DND-41 (cell line): ENCODE results near the gene SMAD6.

ENCODE experiments used
- ATAC-seq: fragments of 200-7000 bp; cut with Tn5 transposase; 3 replicates; pipeline ENCODE4 v1.9.1; 2021; ENCODE audit warnings: low read depth; ENCODE audit not compliant: insufficient read depth
- DNase-seq: peaks from one replicate; pipeline ENCODE4 v3.0.0-alpha.2; 2020
- H2AFZ ChIP-seq: 2 replicates; pipeline ENCODE4 v1.6.0; 2012; ENCODE audit warnings: low read depth, low read length
- H3K27ac ChIP-seq: 2 replicates; pipeline ENCODE4 v1.5.1; 2012; ENCODE audit warnings: low read length, inconsistent platforms
- H3K27me3 ChIP-seq: fragments of 200-600 bp; sonication (generic); 2 replicates; pipeline ENCODE4 v1.6.0; 2012; ENCODE audit warnings: low read length, mild to moderate bottlenecking, inconsistent platforms; ENCODE audit not compliant: insufficient read depth, poor library complexity
- H3K36me3 ChIP-seq: 2 replicates; pipeline ENCODE4 v1.5.1; 2012; ENCODE audit warnings: low read length, inconsistent platforms; ENCODE audit not compliant: insufficient read depth
- H3K4me1 ChIP-seq: 2 replicates; pipeline ENCODE4 v1.5.1; 2012; ENCODE audit warnings: mild to moderate bottlenecking, low read length; ENCODE audit not compliant: insufficient read depth
- H3K4me2 ChIP-seq: 2 replicates; pipeline ENCODE4 v1.6.0; 2012; ENCODE audit warnings: mild to moderate bottlenecking, moderate library complexity, low read length, inconsistent platforms; ENCODE audit not compliant: insufficient read depth
- H3K4me3 ChIP-seq, 2 experiments: fragments of 200-600 bp in 1 of 2; shearing (Covaris generic) in 1 of 2; 2 replicates each; pipeline ENCODE4 v1.5.1; 2012 to 2016; ENCODE audit warnings: inconsistent platforms in 2 of 2, low read length in 2 of 2, mild to moderate bottlenecking in 2 of 2, low read depth in 1 of 2, moderate library complexity in 1 of 2
- H3K79me2 ChIP-seq: 2 replicates; pipeline ENCODE4 v1.6.0; 2012; ENCODE audit warnings: low read length, inconsistent platforms; ENCODE audit not compliant: insufficient read depth
- H3K9ac ChIP-seq: 2 replicates; pipeline ENCODE4 v1.6.0; 2012; ENCODE audit warnings: low read depth, mild to moderate bottlenecking, inconsistent platforms, low read length, moderate library complexity
- H3K9me3 ChIP-seq: 2 replicates; pipeline ENCODE4 v1.5.1; 2012; ENCODE audit warnings: low read length, moderate library complexity, mild to moderate bottlenecking, inconsistent platforms; ENCODE audit not compliant: insufficient read depth, severe bottlenecking
- H4K20me1 ChIP-seq: 2 replicates; pipeline ENCODE4 v1.6.0; 2012; ENCODE audit warnings: low read length; ENCODE audit not compliant: insufficient read depth
- CTCF ChIP-seq: IDR thresholded peaks from 2 replicates; pipeline ENCODE4 v1.5.1; 2012; ENCODE audit warnings: borderline replicate concordance, low read length, moderate library complexity, mild to moderate bottlenecking; ENCODE audit not compliant: poor library complexity, severe bottlenecking; ENCODE audit errors: extremely low read depth
- EZH2 ChIP-seq: IDR thresholded peaks from 3 replicates; pipeline ENCODE4 v1.6.1; 2012; ENCODE audit warnings: borderline replicate concordance, low read depth, mild to moderate bottlenecking, moderate library complexity, low read length, inconsistent platforms; ENCODE audit not compliant: severe bottlenecking

Gene SMAD6

GRCh38 chr15:66752078-66752477 lies 50.0 kb downstream of the SMAD6 start:
- Histone ChIP-seq H2AFZ (no peak overlapping the region), H3K9ac (peak overlapping the region; percentile 30; the same call in 1 of the 2 replicates), H3K4me2 (no peak overlapping the region), H3K27ac (peak overlapping the region; percentile 55), H4K20me1 (0 out of 2 replicates have a peak, but pooled peaks cover 5% of the 10 kb centered on the region), H3K4me1 (peaks cover 20% of the 10 kb centered on the region), H3K27me3 (no peaks in the 10 kb centered on the region), H3K9me3 (peaks cover 5% of the 10 kb centered on the region), H3K79me2 (peaks cover 52% of the 10 kb centered on the region), H3K4me3 (no peak overlapping the region), H3K36me3 (peaks cover 27% of the 10 kb centered on the region)
- TF ChIP-seq EZH2 (no peak), CTCF (no peak)
- no peak for DNase-seq
- ATAC-seq = no peak

GRCh38 chr15:66753687-66754377 lies 51.8 kb downstream of the SMAD6 start:
- Histone ChIP-seq H3K4me2 (no peak overlapping the region), H4K20me1 (0 out of 2 replicates have a peak, but pooled peaks cover 5% of the 10 kb centered on the region), H3K36me3 (peaks cover 27% of the 10 kb centered on the region), H3K9ac (no peak overlapping the region), H2AFZ (no peak overlapping the region), H3K4me3 (no peak overlapping the region), H3K79me2 (peaks cover 45% of the 10 kb centered on the region), H3K27ac (no peak overlapping the region), H3K27me3 (no peaks in the 10 kb centered on the region), H3K4me1 (peaks cover 20% of the 10 kb centered on the region), H3K9me3 (peaks cover 5% of the 10 kb centered on the region)
- no peak for ATAC-seq
- DNase-seq = no peak
- TF ChIP-seq EZH2 (no peak), CTCF (no peak)

DNA sequence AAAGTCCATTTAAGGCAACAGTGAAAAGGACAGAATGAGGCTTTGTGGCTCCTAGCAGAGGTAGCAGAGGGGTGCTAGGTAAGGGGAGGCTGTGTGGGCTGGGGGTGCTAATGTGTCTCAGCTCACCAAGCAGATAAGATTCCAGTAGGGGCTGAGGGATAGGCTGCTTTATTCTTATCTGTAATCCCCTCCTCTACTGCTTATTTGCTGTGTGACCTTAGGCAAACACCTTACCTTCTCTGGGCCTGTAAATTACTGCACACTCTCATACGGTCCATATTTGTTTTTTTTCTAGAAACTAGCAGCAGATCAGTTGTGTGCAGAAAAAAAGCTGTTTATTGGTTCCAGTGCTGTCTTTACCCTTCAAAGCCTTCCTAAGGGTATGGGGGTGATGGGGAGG lies 52.8 kb downstream of the SMAD6 start:
- ATAC-seq = no peak
- Histone ChIP-seq H4K20me1 (0 out of 2 replicates have a peak, but pooled peaks cover 5% of the 10 kb centered on the region), H3K27me3 (no peaks in the 10 kb centered on the region), H3K27ac (no peak overlapping the region), H3K79me2 (peaks cover 41% of the 10 kb centered on the region), H3K4me3 (no peak overlapping the region), H3K9ac (no peak overlapping the region), H3K36me3 (peaks cover 27% of the 10 kb centered on the region), H2AFZ (no peak overlapping the region), H3K4me2 (no peak overlapping the region), H3K4me1 (peaks cover 20% of the 10 kb centered on the region), H3K9me3 (peaks cover 5% of the 10 kb centered on the region)
- TF ChIP-seq EZH2 = no peak
- no peak for TF ChIP-seq CTCF
- no peak for DNase-seq
